ENCODE results near the gene KRTAP19-1. TPM values are rescaled to one million over a fixed set of nuclear protein-coding genes. Genes with fewer than 3 reads are reported as not detected.

Gene KRTAP19-1
- total RNA-seq, 3 donors from 2014 or later: not detected

GRCh38 chr21:30447056-30447455 lies 33.1 kb downstream of the KRTAP19-1 start:
- no peaks in the 10 kb centered on the region for H3K9me3 Mint-ChIP-seq
- H3K4me1 Mint-ChIP-seq (ENCODE audit: low read depth): no peaks in the 10 kb centered on the region
- H3K4me3 Mint-ChIP-seq: no peak overlapping the region
- H3K27me3 Mint-ChIP-seq (ENCODE audit: low read depth): peaks cover 2% of the 10 kb centered on the region
- ATAC-seq: no peak
- no peaks in the 10 kb centered on the region for H3K36me3 Mint-ChIP-seq (ENCODE audit: insufficient read depth)
- DNase-seq: no peak

GRCh38 chr21:30444204-30444603 lies 36.0 kb downstream of the KRTAP19-1 start:
- DNase-seq (no peak), ATAC-seq (no peak)
- Mint-ChIP-seq H3K27me3 (ENCODE audit: low read depth) (peaks cover 2% of the 10 kb centered on the region), H3K4me1 (ENCODE audit: low read depth) (no peaks in the 10 kb centered on the region), H3K4me3 (no peak overlapping the region), H3K36me3 (ENCODE audit: insufficient read depth) (no peaks in the 10 kb centered on the region), H3K9me3 (no peaks in the 10 kb centered on the region)

GRCh38 chr21:30443226-30443625 lies 36.9 kb downstream of the KRTAP19-1 start:
- no peaks in the 10 kb centered on the region for H3K4me1 Mint-ChIP-seq (ENCODE audit: low read depth)
- no peak overlapping the region for H3K4me3 Mint-ChIP-seq
- no peaks in the 10 kb centered on the region for H3K36me3 Mint-ChIP-seq (ENCODE audit: insufficient read depth)
- DNase-seq (no peak), ATAC-seq (no peak)
- peaks cover 2% of the 10 kb centered on the region for H3K27me3 Mint-ChIP-seq (ENCODE audit: low read depth)
- H3K9me3 Mint-ChIP-seq: no peaks in the 10 kb centered on the region

- peaks cover 4% of the 10 kb centered on the region for H3K27me3 Mint-ChIP-seq (ENCODE audit: low read depth)
- ATAC-seq: no peak
- H3K4me1 Mint-ChIP-seq (ENCODE audit: low read depth): no peaks in the 10 kb centered on the region
- no peak within 1 kb of the TSS for H3K4me3 Mint-ChIP-seq
- H3K9me3 Mint-ChIP-seq: no peaks in the 10 kb centered on the region
- H3K36me3 Mint-ChIP-seq (ENCODE audit: insufficient read depth): no peaks in the 10 kb centered on the region
- no peak for DNase-seq
Observed at GRCh38 chr21:30439975-30440374, 40.2 kb downstream of the KRTAP19-1 start, which contains the start of gene KRTAP15-1. TSS of gene KRTAP15-1 (plus strand) at chr21:30440275. CDS start at chr21:30440328, 53 bp downstream.

- Mint-ChIP-seq H3K27me3 (ENCODE audit: low read depth) (peaks cover 7% of the 10 kb centered on the region), H3K9me3 (no peaks in the 10 kb centered on the region), H3K4me3 (no peak overlapping the region), H3K4me1 (ENCODE audit: low read depth) (no peaks in the 10 kb centered on the region), H3K36me3 (ENCODE audit: insufficient read depth) (no peaks in the 10 kb centered on the region)
- DNase-seq: no peak
- ATAC-seq: no peak
Observed at GRCh38 chr21:30437010-30437565, 43.1 kb downstream of the KRTAP19-1 start.

GRCh38 chr21:30434033-30434631 lies 46.0 kb downstream of the KRTAP19-1 start:
- H3K9me3 Mint-ChIP-seq: no peaks in the 10 kb centered on the region
- H3K4me1 Mint-ChIP-seq (ENCODE audit: low read depth): no peaks in the 10 kb centered on the region
- no peaks in the 10 kb centered on the region for H3K36me3 Mint-ChIP-seq (ENCODE audit: insufficient read depth)
- DNase-seq (no peak), ATAC-seq (peak in 1 of 2 donors; percentile 60)
- H3K27me3 Mint-ChIP-seq (ENCODE audit: low read depth): peaks cover 7% of the 10 kb centered on the region
- no peak overlapping the region for H3K4me3 Mint-ChIP-seq

GRCh38 chr21:30430170-30430655 lies 50.0 kb downstream of the KRTAP19-1 start, which contains the start of gene KRTAP13-4:
TSS of gene KRTAP13-4 (plus strand) at chr21:30430220. CDS start at chr21:30430276, 56 bp downstream.
- no peak for ATAC-seq
- no peak within 1 kb of the TSS for H3K4me3 Mint-ChIP-seq
- no peak for DNase-seq
- H3K4me1 Mint-ChIP-seq (ENCODE audit: low read depth): no peaks in the 10 kb centered on the region
- peaks cover 4% of the 10 kb centered on the region for H3K27me3 Mint-ChIP-seq (ENCODE audit: low read depth)
- H3K9me3 Mint-ChIP-seq: no peaks in the 10 kb centered on the region
- H3K36me3 Mint-ChIP-seq (ENCODE audit: insufficient read depth): no peaks in the 10 kb centered on the region

Other genes starting within 250 kb of the KRTAP19-1 start
- not detected for gene KRTAP24-1, start 197.4 kb downstream of the KRTAP19-1 start, total RNA-seq
- gene KRTAP25-1, start 190.9 kb downstream of the KRTAP19-1 start, total RNA-seq: not detected
- gene KRTAP26-1, start 160.1 kb downstream of the KRTAP19-1 start, total RNA-seq: not detected
- not detected for gene KRTAP27-1, start 142.7 kb downstream of the KRTAP19-1 start, total RNA-seq
- not detected for gene KRTAP23-1, start 131.8 kb downstream of the KRTAP19-1 start, total RNA-seq
- gene KRTAP13-2, start 108.1 kb downstream of the KRTAP19-1 start, total RNA-seq: not detected
- gene KRTAP13-1, start 84.3 kb downstream of the KRTAP19-1 start, total RNA-seq: not detected
- gene KRTAP13-3, start 54.4 kb downstream of the KRTAP19-1 start, total RNA-seq: not detected
- gene KRTAP13-4, start 50.1 kb downstream of the KRTAP19-1 start, total RNA-seq: not detected
- not detected for gene KRTAP15-1, start 40.1 kb downstream of the KRTAP19-1 start, total RNA-seq
- not detected for gene KRTAP19-2, start 7.1 kb upstream of the KRTAP19-1 start, total RNA-seq
- not detected for gene KRTAP19-3, start 11.6 kb upstream of the KRTAP19-1 start, total RNA-seq
- gene KRTAP19-4, start 16.8 kb upstream of the KRTAP19-1 start, total RNA-seq: not detected
- not detected for gene KRTAP19-5, start 21.8 kb upstream of the KRTAP19-1 start, total RNA-seq
- gene KRTAP19-6, start 61.5 kb upstream of the KRTAP19-1 start, total RNA-seq: not detected
- not detected for gene KRTAP19-7, start 80.9 kb upstream of the KRTAP19-1 start, total RNA-seq
- not detected for gene KRTAP22-2, start 110.0 kb upstream of the KRTAP19-1 start, total RNA-seq
- not detected for gene KRTAP6-3, start 112.1 kb upstream of the KRTAP19-1 start, total RNA-seq
- gene KRTAP6-2, start 118.5 kb upstream of the KRTAP19-1 start, total RNA-seq: not detected
- gene KRTAP22-1, start 120.7 kb upstream of the KRTAP19-1 start, total RNA-seq: not detected
- not detected for gene KRTAP6-1, start 133.6 kb upstream of the KRTAP19-1 start, total RNA-seq
- not detected for gene KRTAP20-1, start 136.1 kb upstream of the KRTAP19-1 start, total RNA-seq
- gene KRTAP20-4, start 140.3 kb upstream of the KRTAP19-1 start, total RNA-seq: not detected
- not detected for gene KRTAP20-2, start 154.8 kb upstream of the KRTAP19-1 start, total RNA-seq
- not detected for gene KRTAP20-3, start 162.5 kb upstream of the KRTAP19-1 start, total RNA-seq
- not detected for gene KRTAP21-3, start 238.4 kb upstream of the KRTAP19-1 start, total RNA-seq

Data from activated T-cell treated with anti-CD3 and anti-CD28 coated beads, Interleukin-2, amount 50 U/mL, for 4 hours (primary cell).